A673 (cell line): ENCODE results near the gene SLC35C1.

ENCODE experiments used
- CTCF ChIP-seq: fragments of 300-800, 200-600 bp; sonication (generic); conservative IDR thresholded peaks from 2 replicates; pipeline ENCODE4 v1.5.1; 2017; ENCODE audit warnings: low read depth, mild to moderate bottlenecking, antibody characterized with exemption, low read length, moderate library complexity, mixed read lengths
- EZH2 ChIP-seq: fragments of 200-600 bp; sonication (generic); IDR thresholded peaks from 2 replicates; pipeline ENCODE4 v1.6.1; 2017; ENCODE audit warnings: borderline replicate concordance, low read depth, mild to moderate bottlenecking, mixed read lengths, antibody characterized with exemption, low read length; ENCODE audit not compliant: poor library complexity, severe bottlenecking

GRCh38 chr11:45765107-45765668 lies 39.8 kb upstream of the SLC35C1 start:
- TF ChIP-seq CTCF (no peak), EZH2 (no peak)
